GM19455 (cell line): Measurements from ENCODE around the gene ABCA5.
A peak's percentile ranks its signal among the peaks of the same experiment; 100 is the strongest.

Experiments
- ATAC-seq: cut with Tn5 transposase; IDR thresholded peaks from one replicate; pipeline ENCODE4 v1.9.1; 2021; ENCODE audit not compliant: unreplicated experiment

Gene ABCA5, protein sequence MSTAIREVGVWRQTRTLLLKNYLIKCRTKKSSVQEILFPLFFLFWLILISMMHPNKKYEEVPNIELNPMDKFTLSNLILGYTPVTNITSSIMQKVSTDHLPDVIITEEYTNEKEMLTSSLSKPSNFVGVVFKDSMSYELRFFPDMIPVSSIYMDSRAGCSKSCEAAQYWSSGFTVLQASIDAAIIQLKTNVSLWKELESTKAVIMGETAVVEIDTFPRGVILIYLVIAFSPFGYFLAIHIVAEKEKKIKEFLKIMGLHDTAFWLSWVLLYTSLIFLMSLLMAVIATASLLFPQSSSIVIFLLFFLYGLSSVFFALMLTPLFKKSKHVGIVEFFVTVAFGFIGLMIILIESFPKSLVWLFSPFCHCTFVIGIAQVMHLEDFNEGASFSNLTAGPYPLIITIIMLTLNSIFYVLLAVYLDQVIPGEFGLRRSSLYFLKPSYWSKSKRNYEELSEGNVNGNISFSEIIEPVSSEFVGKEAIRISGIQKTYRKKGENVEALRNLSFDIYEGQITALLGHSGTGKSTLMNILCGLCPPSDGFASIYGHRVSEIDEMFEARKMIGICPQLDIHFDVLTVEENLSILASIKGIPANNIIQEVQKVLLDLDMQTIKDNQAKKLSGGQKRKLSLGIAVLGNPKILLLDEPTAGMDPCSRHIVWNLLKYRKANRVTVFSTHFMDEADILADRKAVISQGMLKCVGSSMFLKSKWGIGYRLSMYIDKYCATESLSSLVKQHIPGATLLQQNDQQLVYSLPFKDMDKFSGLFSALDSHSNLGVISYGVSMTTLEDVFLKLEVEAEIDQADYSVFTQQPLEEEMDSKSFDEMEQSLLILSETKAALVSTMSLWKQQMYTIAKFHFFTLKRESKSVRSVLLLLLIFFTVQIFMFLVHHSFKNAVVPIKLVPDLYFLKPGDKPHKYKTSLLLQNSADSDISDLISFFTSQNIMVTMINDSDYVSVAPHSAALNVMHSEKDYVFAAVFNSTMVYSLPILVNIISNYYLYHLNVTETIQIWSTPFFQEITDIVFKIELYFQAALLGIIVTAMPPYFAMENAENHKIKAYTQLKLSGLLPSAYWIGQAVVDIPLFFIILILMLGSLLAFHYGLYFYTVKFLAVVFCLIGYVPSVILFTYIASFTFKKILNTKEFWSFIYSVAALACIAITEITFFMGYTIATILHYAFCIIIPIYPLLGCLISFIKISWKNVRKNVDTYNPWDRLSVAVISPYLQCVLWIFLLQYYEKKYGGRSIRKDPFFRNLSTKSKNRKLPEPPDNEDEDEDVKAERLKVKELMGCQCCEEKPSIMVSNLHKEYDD (N-terminal part only)

DNA sequence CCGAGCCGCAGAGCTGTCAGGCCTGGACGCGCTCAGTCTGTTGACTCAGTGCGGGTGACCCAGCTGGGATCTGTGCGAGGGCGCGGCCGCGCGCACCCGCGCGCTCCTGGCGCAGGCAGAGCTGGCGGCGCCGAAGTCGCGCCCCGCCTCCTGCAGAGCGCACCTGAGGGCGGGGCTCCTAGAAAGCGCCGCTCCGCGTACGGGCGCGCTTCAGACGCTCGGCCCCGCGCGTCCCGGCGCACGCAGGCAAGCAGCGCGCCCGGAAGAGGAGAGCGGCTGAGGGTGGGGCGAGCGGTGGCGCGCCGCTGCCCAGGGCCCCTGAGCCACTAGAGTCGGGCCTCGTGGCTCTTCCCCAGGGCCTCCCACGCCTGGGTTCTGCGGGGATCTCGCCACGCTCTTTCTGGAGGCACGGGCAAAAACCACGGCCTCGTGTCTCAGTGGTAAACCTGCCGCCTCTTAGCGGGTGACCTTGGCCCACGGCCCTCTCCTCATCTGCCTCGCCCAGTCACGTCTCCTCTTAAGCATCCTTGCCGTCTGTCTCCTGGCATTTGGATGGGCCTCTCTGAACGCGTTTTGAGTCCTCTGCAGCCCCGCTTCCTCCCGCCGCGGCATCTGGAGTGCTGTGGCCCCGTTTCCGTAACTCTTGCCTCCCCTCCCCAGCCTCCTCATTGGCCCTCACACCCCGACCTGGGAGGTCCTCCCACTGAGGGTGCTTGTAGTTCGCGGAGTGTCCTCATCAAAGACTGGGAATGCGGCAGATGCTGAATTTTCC, at the start of gene ABCA5:
Gene ABCA5, minus strand, starts transcription at position 74 of the 772 bp plus-strand sequence. CDS start 12,718 bp downstream, outside the sequence.
- ATAC-seq = peak; percentile 92

DNA sequence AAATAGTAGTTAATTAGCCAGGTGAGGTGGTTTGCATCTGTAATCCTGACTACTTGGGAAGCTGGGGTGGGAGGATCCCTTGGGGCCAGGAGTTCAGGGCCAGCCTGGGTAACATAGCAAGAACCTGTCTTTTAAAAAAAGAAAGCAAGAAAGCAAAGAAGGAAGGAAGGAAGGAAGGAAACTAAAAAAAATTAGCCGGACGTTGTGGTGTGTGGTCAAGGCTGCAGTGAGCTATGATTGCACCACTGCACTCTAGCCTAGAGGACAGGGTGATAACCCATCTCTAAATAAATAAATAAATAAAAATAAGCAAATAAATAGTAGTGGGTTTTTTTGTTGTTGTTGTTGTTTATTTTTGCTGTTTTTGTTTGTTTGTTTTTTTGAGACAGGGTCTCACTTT, 48.3 kb upstream of the ABCA5 start:
- ATAC-seq = no peak

DNA sequence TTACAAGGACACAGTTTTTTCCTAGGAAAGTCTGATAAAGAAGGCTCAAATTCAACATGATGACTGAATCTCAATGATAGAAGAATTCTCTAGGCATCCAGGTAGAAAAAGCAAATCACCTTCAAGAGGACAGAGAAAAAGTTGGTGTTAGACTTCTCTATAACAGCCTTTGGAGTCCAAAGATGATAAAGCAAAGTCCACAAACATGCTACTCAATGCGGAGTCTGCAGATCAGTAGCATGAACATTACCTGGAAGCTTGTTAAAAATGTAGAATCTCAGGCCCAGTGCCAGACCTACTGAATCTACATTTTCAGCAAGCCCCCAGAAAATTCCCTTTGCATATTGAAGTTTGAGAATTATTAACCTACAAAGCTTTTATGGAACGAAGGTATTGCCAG, 46.1 kb upstream of the ABCA5 start:
- ATAC-seq = no peak

DNA sequence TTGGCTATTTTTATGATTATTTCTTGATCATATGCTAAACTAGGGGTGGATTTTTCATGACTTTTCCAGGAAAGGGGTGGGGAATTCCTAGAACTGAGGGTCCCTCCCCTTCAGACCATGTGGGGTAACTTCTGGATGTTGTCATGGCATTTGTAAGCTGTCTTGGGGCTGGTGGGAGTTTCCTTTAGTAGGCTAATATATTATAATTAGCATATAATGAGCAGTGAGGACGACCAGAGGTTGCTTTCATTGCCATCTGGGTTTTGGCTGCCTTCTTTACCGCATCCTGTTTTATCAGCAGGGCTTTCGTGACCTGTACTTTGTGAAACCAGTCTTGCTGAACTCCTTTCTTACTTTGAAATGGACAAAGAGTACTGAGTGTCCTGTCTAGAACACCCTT, 40.4 kb upstream of the ABCA5 start:
- peak; percentile 94 for ATAC-seq

DNA sequence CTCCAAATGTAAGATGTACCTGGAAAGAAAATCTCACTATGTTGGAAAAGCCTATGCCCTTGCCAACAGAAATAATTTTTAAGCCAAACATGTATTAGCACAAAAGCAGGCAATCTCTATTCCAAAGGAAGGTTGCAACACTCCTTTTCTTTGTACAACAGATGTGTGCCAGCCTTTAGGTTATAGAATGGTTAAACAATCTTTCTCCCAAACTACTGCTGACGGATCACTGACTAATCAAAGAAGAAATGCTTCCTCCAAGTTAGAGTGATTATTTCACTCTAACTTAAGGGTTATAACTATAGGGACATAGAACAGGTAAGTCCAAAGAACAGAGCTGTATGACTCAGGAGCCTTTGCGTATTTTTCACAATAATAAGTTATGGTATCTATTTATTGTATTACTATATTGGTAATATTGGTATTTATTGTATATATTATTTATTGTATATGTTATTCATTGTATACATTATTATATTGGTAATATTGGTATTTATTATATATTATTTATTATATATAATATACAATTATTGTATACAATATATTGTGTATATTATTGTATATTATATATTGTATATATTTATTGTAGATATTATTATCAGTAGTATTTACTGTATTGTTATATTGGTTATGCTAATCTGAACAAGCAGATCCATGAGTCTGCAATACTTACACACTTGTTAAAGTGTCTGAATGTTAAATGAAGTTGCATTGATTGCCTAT, 36.7 kb upstream of the ABCA5 start:
- no peak for ATAC-seq

DNA sequence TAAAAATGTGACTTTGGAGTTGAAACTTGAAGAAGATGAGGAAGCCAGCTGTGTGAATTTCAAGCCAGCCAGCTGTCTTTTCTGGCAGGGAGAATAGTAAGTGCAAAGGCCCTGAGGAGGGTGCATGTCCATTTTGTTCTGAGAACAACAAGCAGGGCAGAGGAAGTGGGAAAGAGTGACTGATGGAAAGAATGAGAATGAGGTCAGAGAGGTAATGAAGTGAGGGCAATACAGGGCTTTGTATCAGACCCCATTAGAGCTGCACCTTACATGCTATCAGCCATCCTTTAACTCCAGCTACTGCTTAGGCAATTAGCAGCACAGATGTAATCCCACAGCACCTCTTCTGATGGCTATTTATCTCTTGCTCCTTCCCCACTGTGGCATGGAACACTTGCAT, 34.2 kb upstream of the ABCA5 start:
- no peak for ATAC-seq

DNA sequence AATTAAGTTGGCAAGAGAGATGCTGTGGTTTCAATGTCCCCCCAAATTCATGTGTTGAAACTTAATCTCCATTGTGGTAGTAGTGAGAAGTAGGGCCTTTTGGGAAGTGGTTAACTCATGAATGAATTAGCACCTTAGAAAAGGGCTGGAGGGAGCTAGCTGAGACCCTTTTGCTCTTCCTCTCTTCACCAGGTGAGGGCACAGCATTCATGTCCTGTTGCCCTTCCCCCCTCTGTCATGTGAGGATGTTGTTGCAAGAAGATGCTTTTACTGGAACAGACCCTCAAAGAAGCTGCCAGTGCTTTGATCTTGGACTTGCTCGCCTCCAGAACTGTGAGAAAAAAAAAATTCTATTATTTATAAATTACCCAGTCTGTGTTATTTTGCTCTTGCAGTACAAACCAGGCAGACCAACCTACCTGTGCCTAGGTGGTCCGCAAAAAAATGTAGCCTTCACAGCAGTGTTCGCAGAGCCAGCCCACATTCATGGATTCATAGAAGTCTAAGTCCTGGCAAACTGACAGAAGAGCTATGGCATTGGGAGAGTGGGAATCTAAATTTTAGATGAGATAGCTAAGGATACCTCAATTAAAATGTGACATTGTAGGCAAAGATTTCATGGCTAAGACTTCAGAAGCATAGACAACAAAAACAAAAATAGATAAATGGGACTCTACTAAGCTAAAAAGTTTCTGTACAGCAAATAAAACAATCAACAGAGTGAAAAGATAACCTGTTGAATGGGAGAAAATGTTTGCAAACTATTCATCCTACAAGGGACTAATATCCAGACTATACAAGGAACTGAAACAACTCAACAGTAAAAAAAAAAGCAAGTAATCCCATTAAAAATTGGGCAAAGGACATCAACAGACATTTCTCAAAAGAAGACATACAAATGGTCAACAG, 32.0 kb upstream of the ABCA5 start:
- ATAC-seq = no peak

DNA sequence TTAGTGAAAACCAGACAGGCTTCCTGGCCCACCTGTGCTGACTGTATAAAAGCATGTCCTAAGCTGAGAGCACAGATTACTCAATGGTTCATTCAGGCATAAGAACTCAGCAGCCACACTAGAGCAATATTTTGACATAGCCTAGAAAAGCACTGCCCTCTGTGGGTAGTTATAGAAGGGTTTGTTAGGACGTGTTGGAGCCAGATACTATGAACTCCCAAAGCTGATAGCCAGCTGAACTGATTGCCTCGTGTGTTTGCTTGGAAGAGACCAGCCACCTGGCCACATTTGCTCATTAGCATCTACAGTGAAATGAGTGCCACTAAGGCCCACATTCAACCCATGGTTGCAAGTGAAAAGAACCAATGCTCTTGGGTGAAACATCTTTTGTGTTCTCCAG, 30.8 kb upstream of the ABCA5 start:
- no peak for ATAC-seq

DNA sequence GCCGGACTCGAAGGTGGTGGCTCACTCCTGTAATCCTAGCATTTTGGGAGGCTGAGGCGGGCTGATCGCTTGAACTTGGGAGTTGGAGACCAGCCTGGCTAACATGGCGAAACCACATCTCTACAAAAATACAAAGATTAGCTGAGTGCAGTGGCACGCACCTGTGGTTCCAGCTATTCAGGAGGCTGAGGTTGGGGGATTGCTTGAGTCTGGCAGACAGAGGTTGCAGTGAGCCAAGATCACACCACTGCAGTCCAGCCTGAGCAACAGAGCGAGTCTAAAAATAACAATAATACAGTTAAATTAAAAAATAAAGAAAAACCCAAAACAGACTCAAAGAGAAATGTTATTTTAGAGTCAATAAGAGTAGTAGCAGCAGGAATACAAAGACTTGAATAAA, 29.7 kb upstream of the ABCA5 start:
- ATAC-seq = no peak

DNA sequence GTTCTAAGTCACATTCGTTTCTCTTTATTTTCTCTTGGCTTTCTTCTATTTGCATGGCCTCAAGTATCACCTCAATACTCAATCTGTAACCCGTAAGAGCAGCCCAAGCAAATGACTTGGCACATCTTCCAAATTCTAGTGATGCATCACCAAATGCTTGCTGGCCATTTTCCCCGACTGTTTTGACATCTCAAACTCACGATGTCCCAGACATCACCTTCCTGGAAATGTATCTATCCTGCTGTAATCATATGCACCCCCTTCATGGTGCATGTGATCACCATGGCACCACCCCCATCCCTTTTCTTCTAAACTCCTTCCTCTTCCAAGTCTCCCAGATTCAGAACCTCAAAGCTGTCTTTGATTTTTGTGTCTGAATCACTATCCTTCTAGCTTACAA, 24.0 kb upstream of the ABCA5 start:
- ATAC-seq = no peak

DNA sequence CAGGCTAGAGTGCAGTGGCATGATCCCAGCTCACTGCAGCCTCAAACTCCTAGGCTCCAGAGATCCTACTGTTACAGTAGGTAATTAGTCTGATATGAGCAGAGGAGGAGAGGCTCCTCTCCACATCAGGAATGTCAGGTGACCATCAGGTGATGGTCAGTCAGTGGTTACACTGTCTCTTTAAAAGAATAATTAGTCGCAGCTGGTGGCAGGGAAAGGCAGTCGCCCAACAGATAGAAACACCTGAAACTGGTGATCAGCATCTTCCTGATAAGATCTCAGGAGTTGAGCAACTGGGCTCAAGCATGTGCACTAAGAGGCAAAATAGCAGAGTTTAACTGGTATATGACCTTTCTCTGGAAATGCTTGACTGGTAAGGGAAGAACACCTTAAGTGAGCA, 21.5 kb upstream of the ABCA5 start:
- ATAC-seq = no peak

DNA sequence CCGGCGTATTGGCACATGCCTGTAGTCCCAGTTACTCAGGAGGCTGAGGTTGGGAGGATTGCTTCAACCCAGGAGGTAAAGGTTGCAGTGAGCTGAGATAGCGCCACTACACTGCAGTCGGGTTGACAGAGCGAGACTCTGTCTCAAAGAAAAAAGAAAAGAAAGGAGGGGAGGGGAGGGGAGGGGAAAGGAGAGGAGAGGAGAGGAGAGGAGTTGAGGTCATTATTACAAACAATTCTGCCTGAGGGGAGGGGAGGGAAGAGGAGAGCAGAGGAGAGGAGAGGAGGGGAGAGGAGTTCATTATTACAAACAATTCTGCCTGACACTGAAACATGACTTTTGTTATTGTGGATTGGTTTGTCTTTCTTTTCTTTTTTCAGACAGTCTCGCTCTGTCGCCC, 19.8 kb upstream of the ABCA5 start:
- no peak for ATAC-seq

DNA sequence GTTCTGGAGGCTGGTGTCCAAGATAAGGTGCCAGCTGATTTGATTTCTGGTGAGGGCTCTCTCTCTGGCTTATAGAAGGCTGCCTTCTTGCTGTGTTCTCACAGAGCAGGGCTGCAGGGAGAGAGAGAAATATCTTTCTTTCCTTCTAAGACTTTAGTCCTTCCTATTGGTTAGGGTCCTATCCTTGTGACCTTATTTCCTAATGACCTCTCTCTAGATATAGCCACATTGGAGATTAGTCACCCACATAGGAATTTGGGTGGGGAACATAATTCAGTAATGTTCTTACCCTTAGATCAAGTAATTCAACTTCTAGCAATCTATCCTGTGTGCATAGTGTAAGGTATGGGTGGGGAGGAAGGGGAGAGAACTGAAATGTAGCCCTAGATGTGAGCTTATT, 18.0 kb upstream of the ABCA5 start:
- no peak for ATAC-seq

DNA sequence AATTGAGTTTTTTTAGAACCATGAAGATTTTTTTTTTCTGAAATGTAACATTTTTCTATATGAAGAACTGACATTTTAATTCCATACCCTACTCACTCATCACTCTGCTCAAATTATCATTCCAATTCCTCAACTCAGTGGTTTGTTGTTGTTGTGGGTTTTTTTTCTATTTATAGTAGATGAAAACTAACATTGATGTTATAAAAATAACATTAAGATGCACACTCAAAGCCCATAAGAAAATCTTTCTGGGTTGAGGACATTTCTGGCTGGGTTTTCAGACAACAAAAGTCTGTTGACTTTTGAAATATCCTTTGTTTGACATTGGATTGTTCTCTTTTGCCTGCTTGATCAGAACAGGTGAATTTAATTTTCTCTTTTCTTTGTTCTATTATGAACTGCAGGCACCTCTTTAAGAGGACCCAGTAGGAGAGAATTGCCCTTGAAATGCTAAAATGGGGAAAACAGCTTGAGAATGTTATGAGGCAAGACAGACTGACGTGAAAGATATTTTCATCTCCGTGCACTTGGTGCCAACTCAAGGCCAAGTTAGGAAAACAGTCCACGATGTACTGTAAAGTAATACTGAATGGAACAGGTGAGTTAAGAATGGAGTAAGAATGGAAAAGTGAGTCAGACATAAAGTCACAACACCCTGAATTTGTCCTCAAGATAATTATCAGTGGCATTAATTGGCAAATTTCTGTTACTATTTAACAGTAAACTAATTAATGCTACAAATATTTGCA, 16.1 kb upstream of the ABCA5 start:
- ATAC-seq = no peak

DNA sequence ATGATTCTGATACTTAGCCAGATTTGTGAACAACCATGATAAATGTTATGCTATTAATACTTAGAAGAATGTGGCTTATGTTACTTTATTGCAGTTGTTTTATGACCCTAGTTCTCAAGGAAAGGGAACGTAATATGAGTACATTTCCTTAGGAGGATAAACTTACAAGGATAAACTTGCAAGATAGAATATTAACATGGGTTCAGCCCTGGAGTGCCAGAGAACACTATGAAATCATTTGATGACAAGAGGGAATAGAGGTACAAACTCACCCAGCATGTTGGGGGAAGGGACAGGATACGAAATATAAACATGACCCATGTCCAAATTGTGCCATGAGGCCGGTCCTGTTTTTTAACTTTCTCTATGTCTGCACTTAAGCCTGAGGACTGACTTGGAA, 13.0 kb upstream of the ABCA5 start:
- no peak for ATAC-seq

DNA sequence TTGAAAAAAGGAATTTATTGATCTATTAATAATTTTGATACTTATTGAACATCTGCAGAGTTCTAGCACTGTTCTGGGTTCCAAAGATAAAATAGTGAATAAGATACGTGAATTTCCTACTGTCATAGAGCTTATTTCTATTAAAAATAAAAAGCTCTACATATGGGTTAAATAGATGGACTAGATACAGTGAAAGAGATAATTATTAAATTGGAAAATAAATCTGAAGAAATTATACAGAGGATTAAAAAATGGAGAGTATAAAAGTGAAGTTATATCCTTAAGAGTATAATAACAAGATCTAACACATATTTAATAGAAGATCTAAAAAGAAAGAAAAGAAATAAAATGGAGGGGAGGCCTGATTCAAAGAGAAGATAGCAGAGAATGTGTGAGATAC, 10.1 kb upstream of the ABCA5 start:
- ATAC-seq = no peak

DNA sequence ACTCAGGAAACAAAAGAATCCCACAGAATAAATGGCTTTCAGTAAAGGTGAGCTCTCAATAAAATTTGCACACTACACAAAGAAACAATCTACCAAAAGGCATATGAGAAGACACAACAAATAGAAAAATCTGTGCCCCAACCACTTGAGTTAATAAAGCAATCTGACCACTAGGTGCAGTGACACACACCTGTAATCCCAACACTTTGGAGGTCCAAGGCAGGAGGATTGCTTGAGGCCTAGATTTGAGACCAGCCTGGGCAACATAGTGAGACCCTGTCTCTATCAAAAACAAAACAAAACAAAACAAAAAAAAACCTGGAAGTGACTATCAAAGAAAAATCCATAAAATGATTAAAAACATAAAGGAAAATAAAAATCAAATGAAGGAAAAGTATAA, 9.6 kb upstream of the ABCA5 start:
- no peak for ATAC-seq

DNA sequence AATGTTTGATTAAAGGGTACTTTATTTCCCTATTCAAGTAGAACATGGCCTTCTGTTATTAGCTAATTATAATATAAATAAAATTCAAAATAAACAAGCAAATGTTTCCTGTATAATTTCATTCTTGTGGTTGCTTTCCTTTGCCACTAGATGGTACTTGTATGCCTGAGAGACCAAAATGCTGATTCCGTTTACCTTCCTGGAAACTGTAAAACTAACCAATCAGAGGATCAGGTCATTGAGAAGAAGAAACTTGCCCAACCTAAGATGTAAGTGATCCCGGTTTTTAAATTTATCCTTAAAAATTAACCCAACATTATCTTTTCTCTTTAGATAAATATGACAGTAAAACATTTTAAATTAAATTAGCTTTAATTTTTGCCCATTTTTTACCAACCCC, 8.1 kb upstream of the ABCA5 start:
- no peak for ATAC-seq
